ENCODE measurements around the gene CAMTA1. TPM values are rescaled to one million over a fixed set of nuclear protein-coding genes. Genes with fewer than 3 reads are reported as not detected.

Gene CAMTA1
- total and polyA plus RNA-seq, 4 donors: 48.1 to 140 (median 52.3) TPM

- Histone ChIP-seq H3K36me3 (ENCODE audit: control insufficient read depth in 4 of 4, insufficient read depth in 4 of 4, low read length in 4 of 4) (no peaks in the 10 kb centered on the region), H3K27me3 (ENCODE audit: control insufficient read depth in 3 of 3, insufficient read depth in 3 of 3, low read length in 2 of 3) (no peaks in the 10 kb centered on the region), H3K9ac (ENCODE audit: insufficient read depth in 1 of 2, low read length in 2 of 2) (no peak overlapping the region), H3K27ac (ENCODE audit: low read depth in 1 of 2, low read length in 1 of 2) (peak overlapping the region; percentile 42 to 60), H3K4me3 (no peak overlapping the region), H3K4me1 (ENCODE audit: control insufficient read depth in 5 of 5, insufficient read depth in 5 of 5, low read length in 5 of 5) (peaks cover 0 to 30% (median 10%) of the 10 kb centered on the region in 5 donors), H3K9me3 (ENCODE audit: control insufficient read depth in 4 of 4, insufficient read depth in 3 of 4, low read length in 3 of 4) (no peaks in the 10 kb centered on the region)
- DNase-seq: no peak
- WGBS, 2 donors: 55 to 67% methylated on average over 11 of the region's 11 CpGs
- TF ChIP-seq, protein P1, sequence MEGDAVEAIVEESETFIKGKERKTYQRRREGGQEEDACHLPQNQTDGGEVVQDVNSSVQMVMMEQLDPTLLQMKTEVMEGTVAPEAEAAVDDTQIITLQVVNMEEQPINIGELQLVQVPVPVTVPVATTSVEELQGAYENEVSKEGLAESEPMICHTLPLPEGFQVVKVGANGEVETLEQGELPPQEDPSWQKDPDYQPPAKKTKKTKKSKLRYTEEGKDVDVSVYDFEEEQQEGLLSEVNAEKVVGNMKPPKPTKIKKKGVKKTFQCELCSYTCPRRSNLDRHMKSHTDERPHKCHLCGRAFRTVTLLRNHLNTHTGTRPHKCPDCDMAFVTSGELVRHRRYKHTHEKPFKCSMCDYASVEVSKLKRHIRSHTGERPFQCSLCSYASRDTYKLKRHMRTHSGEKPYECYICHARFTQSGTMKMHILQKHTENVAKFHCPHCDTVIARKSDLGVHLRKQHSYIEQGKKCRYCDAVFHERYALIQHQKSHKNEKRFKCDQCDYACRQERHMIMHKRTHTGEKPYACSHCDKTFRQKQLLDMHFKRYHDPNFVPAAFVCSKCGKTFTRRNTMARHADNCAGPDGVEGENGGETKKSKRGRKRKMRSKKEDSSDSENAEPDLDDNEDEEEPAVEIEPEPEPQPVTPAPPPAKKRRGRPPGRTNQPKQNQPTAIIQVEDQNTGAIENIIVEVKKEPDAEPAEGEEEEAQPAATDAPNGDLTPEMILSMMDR (IDR thresholded peaks at IDR 0.05; ENCODE audit: control extremely low read depth, extremely low read depth): no peak
- ATAC-seq (ENCODE audit: insufficient read depth, low FRiP score): no peak
These were observed 602.9 kb downstream of the CAMTA1 start for GRCh38 chr1:7388141-7388487.

DNA sequence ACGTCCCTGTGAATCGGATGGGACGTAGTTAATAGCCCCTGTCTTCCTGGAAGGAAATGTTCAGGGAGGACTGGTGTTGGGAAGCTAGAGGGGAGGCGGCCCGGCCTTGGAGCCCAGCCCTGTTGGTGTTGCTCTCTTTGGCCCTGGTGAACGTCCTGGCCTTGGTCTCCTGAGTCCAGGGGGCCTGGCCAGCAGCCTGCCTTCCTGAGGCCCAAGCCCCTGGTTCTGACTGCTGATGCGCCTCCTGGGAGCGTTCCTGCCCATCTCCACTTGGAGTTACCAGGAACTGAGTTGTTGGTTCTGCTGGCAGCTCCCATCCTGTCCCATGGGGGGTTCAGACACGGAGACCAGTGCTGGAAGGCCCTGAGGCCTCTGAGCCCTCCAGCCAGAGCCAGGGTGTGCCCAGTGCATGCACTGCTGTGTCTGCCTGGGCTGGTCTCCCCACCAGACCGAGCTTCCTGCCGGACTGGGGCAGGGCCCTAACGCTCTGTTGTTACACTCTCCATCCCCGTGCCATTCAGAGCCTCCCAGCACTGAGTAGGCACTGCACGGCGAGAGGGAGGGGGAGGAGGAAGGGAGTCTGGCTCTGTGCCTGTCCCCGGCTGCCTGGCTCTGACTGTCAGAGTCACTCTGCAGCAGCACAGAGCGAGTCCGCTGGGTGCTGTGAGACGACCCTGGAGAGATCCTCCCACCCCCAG is 603.4 kb downstream of the CAMTA1 start:
- peak; percentile 35 for ATAC-seq (ENCODE audit: insufficient read depth, low FRiP score)

DNA sequence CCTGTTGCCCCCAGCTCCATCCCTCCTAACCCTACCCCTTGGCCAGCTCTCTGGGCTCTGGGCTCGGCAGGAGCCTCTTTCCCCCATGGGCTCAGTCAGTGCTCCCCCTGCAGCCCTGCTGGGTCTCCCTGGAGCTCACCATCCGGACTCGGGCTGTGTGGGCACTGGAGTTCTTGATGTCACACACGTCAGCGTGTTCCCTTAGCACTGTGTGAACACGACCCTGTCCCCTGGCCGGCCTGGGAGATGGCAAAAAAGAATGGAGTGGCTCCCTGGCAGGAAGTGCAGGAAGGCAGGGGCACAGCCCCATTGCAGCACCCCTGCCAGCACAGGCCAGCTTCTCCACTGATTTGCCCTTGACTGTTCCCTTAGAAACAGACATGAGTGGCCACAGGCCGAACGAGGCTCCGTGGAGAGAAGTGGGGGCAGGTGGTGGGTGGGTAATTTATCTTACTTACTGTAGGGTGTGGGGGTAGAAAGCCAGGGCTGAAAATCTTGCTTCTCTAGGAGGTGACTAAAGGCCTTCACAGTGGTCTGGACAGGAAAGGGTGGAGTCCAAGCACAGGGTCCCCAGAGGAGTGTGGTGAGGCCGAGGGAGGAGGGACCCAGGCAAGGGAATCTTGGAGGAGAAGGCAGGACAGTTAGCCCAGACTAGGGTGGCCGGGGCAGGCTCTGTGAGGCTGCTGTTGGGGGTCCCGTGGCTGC is 604.1 kb downstream of the CAMTA1 start:
- H3K4me3 ChIP-seq: no peak overlapping the region
- peaks cover 0 to 30% (median 10%) of the 10 kb centered on the region in 5 donors for H3K4me1 ChIP-seq (ENCODE audit: control insufficient read depth in 5 of 5, insufficient read depth in 5 of 5, low read length in 5 of 5)
- no peaks in the 10 kb centered on the region for H3K36me3 ChIP-seq (ENCODE audit: control insufficient read depth in 4 of 4, insufficient read depth in 4 of 4, low read length in 4 of 4)
- DNase-seq (peak in 2 of 3 donors; percentile 7 to 29), ATAC-seq (ENCODE audit: insufficient read depth, low FRiP score) (no peak)
- H3K27me3 ChIP-seq (ENCODE audit: control insufficient read depth in 3 of 3, insufficient read depth in 3 of 3, low read length in 2 of 3): no peaks in the 10 kb centered on the region
- H3K27ac ChIP-seq (ENCODE audit: low read depth in 1 of 2, low read length in 1 of 2): peak overlapping the region in 1 of 2 donors; percentile 42
- TF ChIP-seq, protein P1 (IDR thresholded peaks at IDR 0.05; ENCODE audit: control extremely low read depth, extremely low read depth): no peak
- no peak overlapping the region for H3K9ac ChIP-seq (ENCODE audit: insufficient read depth in 1 of 2, low read length in 2 of 2)
- H3K9me3 ChIP-seq (ENCODE audit: control insufficient read depth in 4 of 4, insufficient read depth in 3 of 4, low read length in 3 of 4): no peaks in the 10 kb centered on the region
- 38 to 59% methylated on average over 13 of the region's 13 CpGs for WGBS, 2 donors

More for the DNA sequence above, 603.4 kb downstream of the CAMTA1 start:
- Histone ChIP-seq H3K9ac (ENCODE audit: insufficient read depth in 1 of 2, low read length in 2 of 2) (no peak overlapping the region), H3K27me3 (ENCODE audit: control insufficient read depth in 3 of 3, insufficient read depth in 3 of 3, low read length in 2 of 3) (no peaks in the 10 kb centered on the region), H3K4me1 (ENCODE audit: control insufficient read depth in 5 of 5, insufficient read depth in 5 of 5, low read length in 5 of 5) (peaks cover 0 to 30% (median 10%) of the 10 kb centered on the region in 5 donors), H3K4me3 (no peak overlapping the region), H3K27ac (ENCODE audit: low read depth in 1 of 2, low read length in 1 of 2) (peak overlapping the region; percentile 42 to 60), H3K36me3 (ENCODE audit: control insufficient read depth in 4 of 4, insufficient read depth in 4 of 4, low read length in 4 of 4) (no peaks in the 10 kb centered on the region), H3K9me3 (ENCODE audit: control insufficient read depth in 4 of 4, insufficient read depth in 3 of 4, low read length in 3 of 4) (no peaks in the 10 kb centered on the region)
- peak; percentile 21 to 65 (median 42) for DNase-seq
- WGBS, 2 donors: 58 to 68% methylated on average over 19 of the region's 19 CpGs
- TF ChIP-seq, protein P1 (IDR thresholded peaks at IDR 0.05; ENCODE audit: control extremely low read depth, extremely low read depth): no peak

Measured in lung (tissue), 12 donors.